OCI-LY7 (cell line): ENCODE results near the gene UBXN11.
"Not testable (repeated sequence)": the region's sequence is repeated elsewhere in the genome, so short reads cannot be mapped to it uniquely, and the experiment has no call there.

Source experiments
- CTCF ChIP-seq: fragments of 200-600 bp; sonication (generic); conservative IDR thresholded peaks from 2 replicates; pipeline ENCODE4 v1.5.1; 2014; ENCODE audit warnings: mild to moderate bottlenecking, antibody characterized with exemption, low read length, moderate library complexity, mixed read lengths
- EZH2phosphoT487 ChIP-seq: fragments of 200-600 bp; sonication (generic); IDR thresholded peaks from 2 replicates; pipeline ENCODE4 v1.6.1; 2018; ENCODE audit warnings: low read depth, borderline replicate concordance, mild to moderate bottlenecking, mixed run types, antibody characterized with exemption, low read length, moderate library complexity, mixed read lengths

GRCh38 chr1:26307966-26308899 is 1.8 kb upstream of the UBXN11 start:
- TF ChIP-seq CTCF, EZH2phosphoT487: not testable (repeated sequence)
